Measurements from ENCODE around the gene TSGA10IP.

Gene TSGA10IP

GRCh38 chr11:65945430-65945911 lies at the start of gene TSGA10IP:
Gene TSGA10IP (plus strand): TSS chr11:65945480. CDS start chr11:65945676, 196 bp downstream.
- no peak for TF ChIP-seq CTCF (conservative IDR thresholded peaks at IDR 0.05; ENCODE audit: low read length)
- no peak for DNase-seq (ENCODE audit: low read depth)
- no peak within 1 kb of the TSS for H3K4me3 ChIP-seq (ENCODE audit: low read length)

GRCh38 chr11:65895482-65895981 lies 49.7 kb upstream of the TSGA10IP start:
- H3K4me3 ChIP-seq (ENCODE audit: low read length): no peak overlapping the region
- DNase-seq (ENCODE audit: low read depth): no peak
- TF ChIP-seq CTCF (conservative IDR thresholded peaks at IDR 0.05; ENCODE audit: low read length): no peak

- peak overlapping the region; percentile 20; the same call in 1 of the 2 replicates for H3K4me3 ChIP-seq (ENCODE audit: low read length)
- no peak for TF ChIP-seq CTCF (conservative IDR thresholded peaks at IDR 0.05; ENCODE audit: low read length)
- no peak for DNase-seq (ENCODE audit: low read depth)
These were observed 49.0 kb upstream of the TSGA10IP start for GRCh38 chr11:65896034-65896999.

- TF ChIP-seq CTCF (conservative IDR thresholded peaks at IDR 0.05; ENCODE audit: low read length): no peak
- H3K4me3 ChIP-seq (ENCODE audit: low read length): peak overlapping the region; percentile 20; the same call in 1 of the 2 replicates
- DNase-seq (ENCODE audit: low read depth): no peak
These were observed 48.2 kb upstream of the TSGA10IP start for GRCh38 chr11:65897020-65897471.

GRCh38 chr11:65898656-65899355 lies 46.5 kb upstream of the TSGA10IP start:
- peak; percentile 62 for DNase-seq (ENCODE audit: low read depth)
- TF ChIP-seq CTCF (conservative IDR thresholded peaks at IDR 0.05; ENCODE audit: low read length): no peak
- H3K4me3 ChIP-seq (ENCODE audit: low read length): peak overlapping the region; percentile 96

GRCh38 chr11:65899356-65900124 lies 45.7 kb upstream of the TSGA10IP start:
- no peak for TF ChIP-seq CTCF (conservative IDR thresholded peaks at IDR 0.05; ENCODE audit: low read length)
- DNase-seq (ENCODE audit: low read depth): peak; percentile 79
- H3K4me3 ChIP-seq (ENCODE audit: low read length): peak overlapping the region; percentile 96
